Lung (tissue), 12 donors: ENCODE results near the gene ZNF687. TPM values are rescaled to one million over a fixed set of nuclear protein-coding genes. Genes with fewer than 3 reads are reported as not detected.

ENCODE experiments used
- ATAC-seq: fragments of 200-7000 bp; cut with Tn5 transposase; one replicate; pipeline ENCODE4 v1.9.1; 2020; ENCODE audit warnings: moderate number of reproducible peaks; ENCODE audit not compliant: insufficient read depth, low FRiP score
- DNase-seq, 3 donors: peaks; one replicate each; pipeline ENCODE4 v3.0.0-alpha.2; 2013 to 2017
- H3K27ac ChIP-seq, 2 donors: one replicate each; pipeline ENCODE4 v1.5.1; 2013; ENCODE audit warnings: mild to moderate bottlenecking in 2 of 2, moderate library complexity in 2 of 2, control low read depth in 1 of 2, inconsistent platforms in 1 of 2, low read depth in 1 of 2, low read length in 1 of 2
- H3K27me3 ChIP-seq, 3 donors: one replicate each; pipeline ENCODE4 v1.5.1; 2013; ENCODE audit warnings: low read length in 2 of 3; ENCODE audit not compliant: control insufficient read depth in 3 of 3, insufficient read depth in 3 of 3
- H3K36me3 ChIP-seq, 4 donors: one replicate each; pipeline ENCODE4 v1.5.1; 2013; ENCODE audit warnings: low read length in 4 of 4, mild to moderate bottlenecking in 1 of 4, moderate library complexity in 1 of 4; ENCODE audit not compliant: control insufficient read depth in 4 of 4, insufficient read depth in 4 of 4
- H3K4me1 ChIP-seq, 5 donors: one replicate each; pipeline ENCODE4 v1.5.1; 2013; ENCODE audit warnings: low read length in 5 of 5, mild to moderate bottlenecking in 2 of 5, moderate library complexity in 1 of 5; ENCODE audit not compliant: control insufficient read depth in 5 of 5, insufficient read depth in 5 of 5
- H3K4me3 ChIP-seq: one replicate; pipeline ENCODE4 v1.5.1; 2013; ENCODE audit warnings: mild to moderate bottlenecking, control low read depth, moderate library complexity
- H3K9ac ChIP-seq, 2 donors: one replicate each; pipeline ENCODE4 v1.5.1; 2013; ENCODE audit warnings: low read length in 2 of 2, control low read depth in 1 of 2; ENCODE audit not compliant: insufficient read depth in 1 of 2
- H3K9me3 ChIP-seq, 4 donors: one replicate each; pipeline ENCODE4 v1.5.1; 2013; ENCODE audit warnings: low read length in 3 of 4, mild to moderate bottlenecking in 1 of 4, moderate library complexity in 1 of 4; ENCODE audit not compliant: control insufficient read depth in 4 of 4, insufficient read depth in 3 of 4
- WGBS, 2 donors: extraction: QIAGEN DNeasy Blood & Tissue Kit; methylation state at CpG; one replicate each; pipeline ENCODE4 v1.1.7; 2013; 5-methylcytosine and 5-hydroxymethylcytosine counted together
- polyA plus RNA-seq, 2 donors: library from polyadenylated mRNA; stranded (reverse); fragments of 200-250 nt; gene quantifications; one replicate each; pipeline ENCODE4 v1.2.1, GENCODE V29; 2013
- total RNA-seq, 2 donors: library from RNA; depleted of rRNA in 1 of 2; stranded (reverse); fragments of >200 nt in 1 of 2; gene quantifications; one replicate each; pipeline ENCODE4 v1.2.1, GENCODE V29; 2014 to 2021
- TF ChIP-seq, protein P1 (sequence below): IDR thresholded peaks from 2 replicates; pipeline ENCODE4 v1.5.1; 2012; ENCODE audit warnings: mild to moderate bottlenecking; ENCODE audit errors: control extremely low read depth, extremely low read depth
- donor health status: control.
- donor health status: control.
- donor health status: Bipolar disorder and iron deficiency.
- donor health status: healthy.
- donor health status: DM: yes; HTN: yes; CAD: no.

The ZNF687 gene
- total and polyA plus RNA-seq, 4 donors: 9.6 to 31.2 (median 13.8) TPM

DNA sequence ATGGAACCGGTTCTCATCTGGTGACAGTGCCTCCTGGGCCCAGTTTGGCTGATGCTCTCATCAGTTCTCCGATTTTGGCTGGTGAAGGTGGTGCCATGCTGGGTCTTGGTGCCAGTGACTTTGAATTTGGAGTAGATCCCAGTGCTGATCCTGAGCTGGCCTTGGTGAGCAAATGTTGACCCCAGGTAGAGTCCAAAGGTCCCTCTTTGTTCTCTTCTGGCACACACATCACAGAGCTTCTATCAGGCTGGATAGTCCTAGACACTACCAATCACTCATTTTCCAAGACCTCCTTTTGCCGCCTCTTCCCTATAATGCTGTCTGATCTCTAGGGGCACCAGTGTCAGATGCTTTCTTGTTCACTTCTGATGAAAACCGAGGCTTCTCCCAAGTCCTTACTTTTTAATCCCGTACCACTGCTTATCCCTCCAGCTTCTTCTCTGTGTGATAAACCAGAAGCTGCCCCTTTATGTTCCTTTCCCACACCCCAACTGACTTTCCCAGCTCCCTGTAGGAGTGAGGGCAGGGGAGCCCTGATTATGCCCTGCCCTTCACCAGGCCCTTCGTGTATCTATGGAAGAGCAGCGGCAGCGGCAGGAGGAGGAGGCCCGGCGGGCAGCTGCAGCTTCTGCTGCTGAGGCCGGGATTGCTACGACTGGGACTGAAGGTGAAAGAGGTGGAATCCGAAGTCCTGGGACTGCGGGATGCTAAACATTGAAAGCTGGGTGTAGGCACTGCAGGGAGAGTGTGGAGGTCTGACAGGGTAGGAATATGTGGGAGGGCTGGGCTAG is 16.5 kb upstream of the ZNF687 start:
- H3K36me3 ChIP-seq: peaks cover 13 to 50% (median 35%) of the 10 kb centered on the region in 4 donors
- TF ChIP-seq, protein P1, sequence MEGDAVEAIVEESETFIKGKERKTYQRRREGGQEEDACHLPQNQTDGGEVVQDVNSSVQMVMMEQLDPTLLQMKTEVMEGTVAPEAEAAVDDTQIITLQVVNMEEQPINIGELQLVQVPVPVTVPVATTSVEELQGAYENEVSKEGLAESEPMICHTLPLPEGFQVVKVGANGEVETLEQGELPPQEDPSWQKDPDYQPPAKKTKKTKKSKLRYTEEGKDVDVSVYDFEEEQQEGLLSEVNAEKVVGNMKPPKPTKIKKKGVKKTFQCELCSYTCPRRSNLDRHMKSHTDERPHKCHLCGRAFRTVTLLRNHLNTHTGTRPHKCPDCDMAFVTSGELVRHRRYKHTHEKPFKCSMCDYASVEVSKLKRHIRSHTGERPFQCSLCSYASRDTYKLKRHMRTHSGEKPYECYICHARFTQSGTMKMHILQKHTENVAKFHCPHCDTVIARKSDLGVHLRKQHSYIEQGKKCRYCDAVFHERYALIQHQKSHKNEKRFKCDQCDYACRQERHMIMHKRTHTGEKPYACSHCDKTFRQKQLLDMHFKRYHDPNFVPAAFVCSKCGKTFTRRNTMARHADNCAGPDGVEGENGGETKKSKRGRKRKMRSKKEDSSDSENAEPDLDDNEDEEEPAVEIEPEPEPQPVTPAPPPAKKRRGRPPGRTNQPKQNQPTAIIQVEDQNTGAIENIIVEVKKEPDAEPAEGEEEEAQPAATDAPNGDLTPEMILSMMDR: no peak
- no peak for DNase-seq
- no peak overlapping the region for H3K27ac ChIP-seq
- no peak overlapping the region for H3K9ac ChIP-seq
- H3K9me3 ChIP-seq: no peaks in the 10 kb centered on the region
- H3K27me3 ChIP-seq: no peaks in the 10 kb centered on the region
- H3K4me3 ChIP-seq: no peak overlapping the region
- 88 to 94% methylated on average over 14 of the region's 14 CpGs for WGBS, 2 donors
- no peaks in the 10 kb centered on the region for H3K4me1 ChIP-seq
- ATAC-seq: no peak

DNA sequence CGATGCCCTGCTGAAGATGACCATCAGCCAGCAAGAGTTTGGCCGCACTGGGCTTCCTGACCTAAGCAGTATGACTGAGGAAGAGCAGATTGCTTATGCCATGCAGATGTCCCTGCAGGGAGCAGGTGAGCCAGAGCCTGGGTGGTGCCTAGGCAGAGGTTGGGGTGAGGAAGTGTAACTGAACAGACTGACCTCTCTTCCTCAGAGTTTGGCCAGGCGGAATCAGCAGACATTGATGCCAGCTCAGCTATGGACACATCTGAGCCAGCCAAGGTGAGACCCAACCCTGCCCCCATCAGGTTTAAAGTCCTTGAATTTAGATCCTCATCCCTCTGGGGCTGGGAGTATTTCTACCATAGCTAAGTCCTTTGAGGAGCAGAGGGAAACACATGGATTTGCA is 15.8 kb upstream of the ZNF687 start:
- Histone ChIP-seq H3K9me3 (no peaks in the 10 kb centered on the region), H3K36me3 (peaks cover 13 to 50% (median 35%) of the 10 kb centered on the region in 4 donors), H3K4me1 (no peaks in the 10 kb centered on the region), H3K27ac (no peak overlapping the region), H3K4me3 (no peak overlapping the region), H3K9ac (no peak overlapping the region), H3K27me3 (no peaks in the 10 kb centered on the region)
- TF ChIP-seq, protein P1: no peak
- 91 to 92% methylated on average over 3 of the region's 3 CpGs for WGBS, 2 donors
- ATAC-seq: no peak
- DNase-seq: no peak

DNA sequence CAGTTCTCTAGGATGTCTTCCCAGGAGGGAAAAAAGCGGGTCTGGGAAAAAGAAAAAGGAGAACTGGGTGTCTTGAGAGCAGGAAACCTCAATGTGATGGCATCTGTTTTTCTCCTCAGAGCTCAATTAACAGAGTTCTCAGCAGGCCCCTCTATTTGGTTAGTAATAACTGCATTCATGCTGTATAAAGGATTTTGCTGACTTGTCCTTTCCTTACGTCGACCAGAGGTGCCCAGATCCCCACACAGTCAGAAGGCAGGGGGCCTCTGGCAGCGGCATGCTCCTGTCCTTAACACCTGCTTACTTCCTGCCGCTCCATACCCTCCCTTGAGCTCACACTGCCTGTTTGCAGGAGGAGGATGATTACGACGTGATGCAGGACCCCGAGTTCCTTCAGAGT is 15.3 kb upstream of the ZNF687 start:
- TF ChIP-seq, protein P1: no peak
- no peak for DNase-seq
- Histone ChIP-seq H3K4me1 (no peaks in the 10 kb centered on the region), H3K27ac (no peak overlapping the region), H3K4me3 (no peak overlapping the region), H3K27me3 (no peaks in the 10 kb centered on the region), H3K9ac (no peak overlapping the region), H3K9me3 (no peaks in the 10 kb centered on the region), H3K36me3 (peaks cover 13 to 52% (median 35%) of the 10 kb centered on the region in 4 donors)
- no peak for ATAC-seq
- WGBS, 2 donors: 78 to 79% methylated on average over 8 of the region's 8 CpGs

DNA sequence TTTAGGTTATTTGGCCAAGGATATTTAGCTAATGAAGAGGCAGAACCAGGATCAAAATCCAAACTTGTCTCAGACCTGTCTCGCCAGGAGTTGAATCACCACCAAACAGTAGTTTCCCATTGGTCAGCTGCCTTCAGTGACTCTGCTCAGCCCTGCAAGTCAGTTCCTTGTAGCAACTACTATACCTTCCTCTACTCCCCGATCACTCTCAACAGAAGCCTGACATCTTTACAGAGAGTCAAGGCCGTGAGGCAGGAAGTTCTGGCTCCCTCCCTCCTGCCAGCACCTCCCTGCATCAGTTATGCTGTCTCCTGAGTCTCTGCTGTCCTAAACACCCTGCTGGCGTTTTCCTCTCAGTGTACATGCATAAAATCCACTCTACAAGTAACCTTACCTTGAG is 14.3 kb upstream of the ZNF687 start:
- H3K27me3 ChIP-seq: no peaks in the 10 kb centered on the region
- no peaks in the 10 kb centered on the region for H3K4me1 ChIP-seq
- H3K4me3 ChIP-seq: no peak overlapping the region
- H3K27ac ChIP-seq: no peak overlapping the region
- TF ChIP-seq, protein P1: no peak
- H3K36me3 ChIP-seq: peaks cover 13 to 49% (median 30%) of the 10 kb centered on the region in 4 donors
- 66 to 74% methylated on average over 4 of the region's 4 CpGs for WGBS, 2 donors
- DNase-seq (no peak), ATAC-seq (no peak)
- no peak overlapping the region for H3K9ac ChIP-seq
- no peaks in the 10 kb centered on the region for H3K9me3 ChIP-seq
